Central memory CD8-positive, alpha-beta T cell (primary cell): ENCODE measurements around the gene MZB1.
A peak's percentile ranks its signal among the peaks of the same experiment; 100 is the strongest.

Experiments used
- ATAC-seq: fragments of 150-1000 bp; cut with Tn5 transposase; replicated peaks from 2 replicates; pipeline ENCODE4 v1.10.0; 2022; ENCODE audit warnings: mild to moderate bottlenecking, moderate FRiP score, moderate number of reproducible peaks; ENCODE audit not compliant: poor library complexity, severe bottlenecking; ENCODE audit errors: extremely low read depth
- DNase-seq, 2 donors: peaks; one replicate each; pipeline ENCODE4 v3.0.0; 2021; ENCODE audit warnings: low spot score in 2 of 2
- H3K27ac Mint-ChIP-seq: one replicate; pipeline ENCODE4 v1.8.0; 2022; ENCODE audit warnings: low read depth, mild to moderate bottlenecking, moderate library complexity, mixed read lengths
- H3K27me3 Mint-ChIP-seq: one replicate; pipeline ENCODE4 v1.8.0; 2022; ENCODE audit warnings: mixed read lengths
- H3K36me3 Mint-ChIP-seq: one replicate; pipeline ENCODE4 v1.8.0; 2022; ENCODE audit warnings: mild to moderate bottlenecking, moderate library complexity, mixed read lengths; ENCODE audit not compliant: insufficient read depth
- H3K4me1 Mint-ChIP-seq: one replicate; pipeline ENCODE4 v1.8.0; 2022; ENCODE audit warnings: mixed read lengths
- H3K4me3 Mint-ChIP-seq: one replicate; pipeline ENCODE4 v1.8.0; 2022; ENCODE audit warnings: mild to moderate bottlenecking, moderate library complexity, mixed read lengths
- H3K9me3 Mint-ChIP-seq: one replicate; pipeline ENCODE4 v1.8.0; 2022; ENCODE audit warnings: mixed read lengths

MZB1 gene

DNA sequence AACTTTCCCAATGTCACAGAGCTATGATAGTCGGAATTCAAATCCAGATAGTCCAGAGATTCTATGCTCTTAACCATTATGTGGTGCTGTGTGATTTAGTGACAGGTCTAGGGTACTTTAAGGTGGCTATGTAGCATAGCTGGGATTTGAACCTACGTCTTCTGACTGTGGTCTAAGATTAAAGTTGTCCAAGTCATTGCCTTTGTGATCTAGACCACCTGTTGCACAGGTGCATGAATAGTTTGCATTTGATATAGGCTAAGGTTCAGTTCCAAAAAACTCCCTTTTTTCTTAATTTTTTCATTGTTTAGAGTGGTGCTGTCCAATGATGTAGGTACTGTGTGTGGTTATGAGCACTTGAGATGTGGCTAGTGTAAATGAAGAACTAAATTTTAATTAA, 45.5 kb downstream of the MZB1 start:
- peaks cover 43% of the 10 kb centered on the region for H3K36me3 Mint-ChIP-seq
- peak overlapping the region; percentile 95 for H3K4me3 Mint-ChIP-seq
- no peaks in the 10 kb centered on the region for H3K9me3 Mint-ChIP-seq
- ATAC-seq (no peak), DNase-seq (no peak)
- no peak overlapping the region for H3K27ac Mint-ChIP-seq
- no peaks in the 10 kb centered on the region for H3K27me3 Mint-ChIP-seq
- peaks cover 66% of the 10 kb centered on the region for H3K4me1 Mint-ChIP-seq

DNA sequence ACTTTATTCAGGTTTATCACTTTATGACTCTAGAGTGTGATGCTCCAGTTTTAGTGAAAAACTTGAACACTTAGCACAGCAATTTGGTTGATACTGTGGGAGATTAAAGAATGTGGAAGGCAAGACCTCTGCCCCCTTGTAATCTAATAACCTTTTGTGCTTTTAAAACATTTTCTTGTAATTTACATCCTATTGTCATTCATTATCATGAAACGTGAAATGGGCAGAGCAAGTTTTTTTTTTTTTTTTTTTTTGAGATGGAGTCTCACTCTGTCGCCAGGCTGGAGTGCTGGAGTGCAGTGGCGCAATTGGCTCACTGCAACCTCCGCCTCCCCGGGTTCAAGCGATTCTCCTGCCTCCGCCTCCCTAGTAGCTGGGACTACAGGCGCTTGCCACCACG, 46.2 kb downstream of the MZB1 start:
- Mint-ChIP-seq H3K36me3 (peaks cover 41% of the 10 kb centered on the region), H3K9me3 (no peaks in the 10 kb centered on the region), H3K4me3 (peak overlapping the region; percentile 95), H3K4me1 (peaks cover 61% of the 10 kb centered on the region), H3K27ac (peak overlapping the region; percentile 98), H3K27me3 (no peaks in the 10 kb centered on the region)
- no peak for DNase-seq
- ATAC-seq, result no peak

- DNase-seq, result no peak
- no peaks in the 10 kb centered on the region for H3K27me3 Mint-ChIP-seq
- peak overlapping the region; percentile 95 for H3K4me3 Mint-ChIP-seq
- peak overlapping the region; percentile 98 for H3K27ac Mint-ChIP-seq
- H3K36me3 Mint-ChIP-seq, result peaks cover 37% of the 10 kb centered on the region
- peaks cover 60% of the 10 kb centered on the region for H3K4me1 Mint-ChIP-seq
- peak; percentile 77 for ATAC-seq
- no peaks in the 10 kb centered on the region for H3K9me3 Mint-ChIP-seq
Observed at GRCh38 chr5:139342423-139342723, 47.3 kb downstream of the MZB1 start.

GRCh38 chr5:139341689-139342422, 47.9 kb downstream of the MZB1 start, which contains the start of gene PAIP2:
PAIP2 (plus strand) TSS chr5:139341854; CDS start chr5:139363785, 21,931 bp downstream.
- H3K27me3 Mint-ChIP-seq, result no peaks in the 10 kb centered on the region
- H3K9me3 Mint-ChIP-seq, result no peaks in the 10 kb centered on the region
- DNase-seq (peak; percentile 96 to 97), ATAC-seq (peak; percentile 86)
- H3K36me3 Mint-ChIP-seq, result peaks cover 37% of the 10 kb centered on the region
- peaks cover 56% of the 10 kb centered on the region for H3K4me1 Mint-ChIP-seq
- peak within 1 kb of the TSS; percentile 95 for H3K4me3 Mint-ChIP-seq
- peak within 1 kb of the TSS; percentile 98 for H3K27ac Mint-ChIP-seq

DNA sequence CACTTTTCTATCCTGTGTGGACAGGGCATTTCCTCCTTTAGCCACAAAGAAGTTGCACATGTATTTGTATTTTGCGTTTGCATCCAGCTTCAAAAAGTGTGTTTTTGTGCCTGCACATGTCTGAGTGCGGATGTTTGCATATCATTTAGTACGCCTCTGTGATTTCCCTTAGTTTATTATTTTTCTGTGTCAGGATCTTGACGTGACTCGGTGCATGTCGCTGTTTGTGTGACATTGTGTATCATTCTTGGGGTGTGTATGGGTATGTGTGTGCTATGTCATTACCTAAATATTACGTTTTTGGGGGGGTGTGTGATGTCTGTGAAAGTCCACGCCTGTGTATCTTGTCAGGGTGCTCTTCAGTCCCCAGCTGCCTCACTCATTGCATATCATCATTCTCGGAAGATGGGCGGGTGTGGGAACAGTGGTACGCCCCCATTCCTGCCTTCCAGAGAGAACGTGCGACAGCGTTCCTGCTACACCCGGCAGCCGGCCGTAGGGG, 48.5 kb downstream of the MZB1 start:
- DNase-seq (no peak), ATAC-seq (no peak)
- Mint-ChIP-seq H3K4me3 (peak overlapping the region; percentile 95), H3K36me3 (peaks cover 30% of the 10 kb centered on the region), H3K4me1 (peaks cover 55% of the 10 kb centered on the region), H3K27ac (peak overlapping the region; percentile 98), H3K9me3 (no peaks in the 10 kb centered on the region), H3K27me3 (no peaks in the 10 kb centered on the region)

DNA sequence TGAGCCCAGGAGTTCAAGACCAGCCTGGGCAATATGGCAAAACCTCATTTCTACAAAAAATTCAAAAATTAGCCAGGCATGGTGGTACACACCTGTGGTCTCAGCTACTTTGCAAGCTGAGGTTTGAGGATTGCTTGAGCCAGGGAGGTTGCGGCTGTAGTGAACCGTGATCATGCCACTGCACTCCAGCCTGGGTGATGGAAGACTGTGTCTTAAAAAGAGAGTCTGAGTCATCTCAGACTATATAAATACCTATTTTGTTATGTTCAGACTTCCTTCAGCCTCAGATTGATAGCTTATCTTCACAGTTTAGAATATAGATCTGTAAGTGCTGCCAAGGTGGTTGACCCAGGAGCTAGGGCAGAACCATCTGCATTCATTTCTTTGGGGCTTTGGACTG, 49.7 kb downstream of the MZB1 start:
- ATAC-seq, result no peak
- DNase-seq, result no peak
- Mint-ChIP-seq H3K36me3 (peaks cover 30% of the 10 kb centered on the region), H3K4me3 (no peak overlapping the region), H3K27me3 (no peaks in the 10 kb centered on the region), H3K9me3 (no peaks in the 10 kb centered on the region), H3K4me1 (peaks cover 47% of the 10 kb centered on the region), H3K27ac (no peak overlapping the region)
